Erythroblast (primary cell): ENCODE measurements around the gene ANK3.

ENCODE experiments used
- GATA1 ChIP-seq: IDR thresholded peaks from 2 replicates; pipeline ENCODE4 v1.6.1; 2011; ENCODE audit warnings: low read depth, mild to moderate bottlenecking, control low read depth, low read length, moderate library complexity
- POLR2A ChIP-seq: IDR thresholded peaks from 2 replicates; pipeline ENCODE4 v1.6.1; 2011; ENCODE audit warnings: mild to moderate bottlenecking, low read length

DNA sequence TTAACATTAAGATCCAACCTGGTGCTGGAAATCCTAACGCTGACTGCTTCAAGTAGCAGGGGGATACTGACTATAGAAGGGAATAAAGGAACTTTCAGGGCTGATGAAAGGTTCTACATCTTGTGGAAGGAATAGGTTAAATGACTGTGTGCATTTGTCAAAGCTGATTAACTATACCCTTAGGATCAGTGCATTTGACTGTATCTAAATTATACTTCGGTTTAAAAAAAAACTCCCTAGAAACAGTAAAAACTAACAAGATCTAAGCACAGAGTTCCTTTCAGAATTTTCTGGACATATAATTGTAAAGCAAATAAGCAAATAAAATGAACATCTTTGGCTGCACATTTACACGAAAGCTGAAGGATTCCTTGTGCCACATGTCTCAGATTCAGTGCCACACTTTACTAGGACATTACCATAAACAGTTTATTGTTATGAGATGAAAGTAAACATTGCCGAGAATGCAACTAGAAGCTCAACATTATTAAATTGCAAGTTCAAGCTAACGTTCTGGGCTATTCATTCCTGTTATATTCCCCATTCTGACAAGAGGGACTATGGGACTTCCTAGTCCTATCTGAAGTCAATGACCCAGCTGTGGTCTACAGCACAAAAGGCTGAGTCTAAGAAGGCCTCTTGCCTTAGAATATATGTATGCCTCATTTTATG is 20.7 kb downstream of the ANK3 start:
- no peak for TF ChIP-seq POLR2A
- TF ChIP-seq GATA1 = no peak
